ENCODE results near the gene SLX1B.
"Not testable (repeated sequence)": the region's sequence is repeated elsewhere in the genome, so short reads cannot be mapped to it uniquely, and the experiment has no call there.

- not testable (repeated sequence) for TF ChIP-seq POLR2AphosphoS5 (IDR thresholded peaks at IDR 0.05; ENCODE audit: borderline replicate concordance, low read depth, low read length); EZH2 (IDR thresholded peaks at IDR 0.05)
Measured at GRCh38 chr16:29465985-29466824, 11.9 kb downstream of the SLX1B start.
